ENCODE data around the gene PDHX.

Gene PDHX

GRCh38 chr11:35021589-35021988, 105.2 kb downstream of the PDHX start:
- TF ChIP-seq FOXP2 (optimal IDR thresholded peaks at IDR 0.05; ENCODE audit: borderline replicate concordance, extremely low read depth, extremely low read length, insufficient read depth) (no peak), REST (IDR thresholded peaks at IDR 0.05; ENCODE audit: insufficient read depth in 1 of 2, low read depth in 2 of 2, low read length in 2 of 2) (no peak), TAF1 (IDR thresholded peaks at IDR 0.05; ENCODE audit: borderline replicate concordance, insufficient read depth, low read length) (no peak), SIN3A (IDR thresholded peaks at IDR 0.05; ENCODE audit: borderline replicate concordance, insufficient read depth, low read length) (no peak), POLR2AphosphoS5 (IDR thresholded peaks at IDR 0.05; ENCODE audit: low read depth, low read length) (no peak)

- TF ChIP-seq FOXP2 (optimal IDR thresholded peaks at IDR 0.05; ENCODE audit: borderline replicate concordance, extremely low read depth, extremely low read length, insufficient read depth) (no peak), POLR2AphosphoS5 (IDR thresholded peaks at IDR 0.05; ENCODE audit: low read depth, low read length) (no peak), TAF1 (IDR thresholded peaks at IDR 0.05; ENCODE audit: borderline replicate concordance, insufficient read depth, low read length) (no peak), REST (IDR thresholded peaks at IDR 0.05; ENCODE audit: insufficient read depth in 1 of 2, low read depth in 2 of 2, low read length in 2 of 2) (no peak), SIN3A (IDR thresholded peaks at IDR 0.05; ENCODE audit: borderline replicate concordance, insufficient read depth, low read length) (no peak)
Measured at GRCh38 chr11:35029979-35030682, 113.7 kb downstream of the PDHX start.

DNA sequence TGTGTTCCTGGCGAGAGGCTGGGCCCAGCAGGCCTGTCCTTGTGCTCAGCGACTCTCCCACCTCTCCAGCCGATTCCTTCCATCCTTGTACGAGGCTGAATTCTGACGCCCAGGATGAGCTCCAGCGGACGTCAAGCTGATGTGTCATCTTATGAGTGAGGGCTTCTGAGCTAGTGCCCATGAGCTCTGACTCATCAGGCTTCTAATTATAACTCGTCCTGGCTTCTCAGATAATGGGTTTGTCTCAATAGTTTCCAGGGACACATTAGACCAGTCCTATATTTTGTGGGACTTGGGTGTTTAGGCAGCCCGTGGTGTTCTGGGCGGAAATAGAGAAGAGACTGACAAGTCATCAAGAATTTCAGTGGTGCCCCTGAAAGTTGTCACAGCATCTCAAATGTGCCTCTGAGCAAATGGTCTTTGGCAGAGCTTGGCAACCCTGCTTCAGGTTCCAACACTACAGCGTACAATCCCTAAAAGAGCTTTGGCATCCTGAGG, 114.3 kb downstream of the PDHX start:
- no peak for TF ChIP-seq FOXP2 (optimal IDR thresholded peaks at IDR 0.05; ENCODE audit: borderline replicate concordance, extremely low read depth, extremely low read length, insufficient read depth)
- 0 out of 2 replicates have a peak, but pooled peaks have one; percentile 45 for TF ChIP-seq TAF1 (IDR thresholded peaks at IDR 0.05; ENCODE audit: borderline replicate concordance, insufficient read depth, low read length)

DNA sequence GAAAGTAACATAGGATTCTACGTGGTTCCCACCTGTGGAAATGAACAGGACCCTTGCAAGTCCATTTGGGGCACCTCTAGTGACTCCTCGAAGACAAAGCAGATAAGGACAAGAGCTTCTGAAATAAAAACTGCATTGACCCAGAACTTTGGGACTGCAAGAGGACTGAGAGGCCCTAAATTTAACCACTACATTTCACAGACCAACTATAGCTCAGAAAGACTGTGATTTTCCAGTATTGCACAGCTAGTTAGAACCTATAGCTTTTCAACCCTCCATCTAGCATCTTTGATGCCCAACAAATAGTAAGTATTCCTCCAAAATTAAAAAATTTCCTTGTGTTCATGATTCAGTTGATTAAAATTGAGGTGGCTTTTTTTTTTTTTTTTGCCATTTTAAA, 114.9 kb downstream of the PDHX start:
- TF ChIP-seq REST (IDR thresholded peaks at IDR 0.05; ENCODE audit: insufficient read depth in 1 of 2, low read depth in 2 of 2, low read length in 2 of 2), result no peak
- TF ChIP-seq SIN3A (IDR thresholded peaks at IDR 0.05; ENCODE audit: borderline replicate concordance, insufficient read depth, low read length), result no peak
- no peak for TF ChIP-seq POLR2AphosphoS5 (IDR thresholded peaks at IDR 0.05; ENCODE audit: low read depth, low read length)
- TF ChIP-seq FOXP2 (optimal IDR thresholded peaks at IDR 0.05; ENCODE audit: borderline replicate concordance, extremely low read depth, extremely low read length, insufficient read depth), result no peak
- TF ChIP-seq TAF1 (IDR thresholded peaks at IDR 0.05; ENCODE audit: borderline replicate concordance, insufficient read depth, low read length), result no peak

DNA sequence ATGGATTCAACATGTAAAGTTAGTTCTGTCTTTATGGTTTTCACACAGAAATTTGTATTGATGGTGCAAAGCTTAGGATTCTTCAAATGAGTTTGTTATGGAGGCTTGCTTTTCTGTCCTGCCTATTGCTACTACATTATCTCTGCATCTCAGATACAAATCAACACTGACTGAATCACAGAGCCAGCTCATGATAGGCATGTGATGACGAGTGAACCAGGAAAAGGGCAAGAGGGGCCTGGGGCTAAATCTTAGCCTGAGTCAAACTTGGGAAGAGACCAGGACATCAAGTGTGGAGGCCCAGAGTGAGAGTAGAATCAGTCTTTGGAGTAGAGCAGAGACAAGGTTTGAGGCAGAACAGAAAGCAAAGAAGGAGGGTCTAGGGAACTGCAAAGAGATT, 115.4 kb downstream of the PDHX start:
- TF ChIP-seq FOXP2 (optimal IDR thresholded peaks at IDR 0.05; ENCODE audit: borderline replicate concordance, extremely low read depth, extremely low read length, insufficient read depth) (no peak), POLR2AphosphoS5 (IDR thresholded peaks at IDR 0.05; ENCODE audit: low read depth, low read length) (no peak), TAF1 (IDR thresholded peaks at IDR 0.05; ENCODE audit: borderline replicate concordance, insufficient read depth, low read length) (no peak), REST (IDR thresholded peaks at IDR 0.05; ENCODE audit: insufficient read depth in 1 of 2, low read depth in 2 of 2, low read length in 2 of 2) (peak in 1 of 2 experiments; percentile 25; a peak in 1 of 4 replicates), SIN3A (IDR thresholded peaks at IDR 0.05; ENCODE audit: borderline replicate concordance, insufficient read depth, low read length) (no peak)
